GM12801 (cell line): Measurements from ENCODE around the gene MTM1.

ENCODE experiments used
- CTCF ChIP-seq: IDR thresholded peaks from one replicate; pipeline ENCODE4 v1.5.1; 2011; ENCODE audit warnings: control low read depth; ENCODE audit not compliant: insufficient read length; ENCODE audit errors: extremely low read depth

MTM1 gene

GRCh38 chrX:150625097-150625496 lies 56.7 kb downstream of the MTM1 start:
- no peak for TF ChIP-seq CTCF

GRCh38 chrX:150625875-150626274 lies 57.5 kb downstream of the MTM1 start:
- no peak for TF ChIP-seq CTCF

- TF ChIP-seq CTCF, result no peak
These were observed 59.5 kb downstream of the MTM1 start for GRCh38 chrX:150627957-150628356.

GRCh38 chrX:150635952-150636351 lies 67.5 kb downstream of the MTM1 start:
- no peak for TF ChIP-seq CTCF

GRCh38 chrX:150642423-150642822 lies 74.0 kb downstream of the MTM1 start:
- no peak for TF ChIP-seq CTCF

- no peak for TF ChIP-seq CTCF
These were observed 74.8 kb downstream of the MTM1 start for GRCh38 chrX:150643271-150643670.

- no peak for TF ChIP-seq CTCF
These were observed 75.5 kb downstream of the MTM1 start for GRCh38 chrX:150643958-150644357.

GRCh38 chrX:150644422-150644821 lies 76.0 kb downstream of the MTM1 start:
- no peak for TF ChIP-seq CTCF
